ENCODE data around the gene CEP164.

DNA sequence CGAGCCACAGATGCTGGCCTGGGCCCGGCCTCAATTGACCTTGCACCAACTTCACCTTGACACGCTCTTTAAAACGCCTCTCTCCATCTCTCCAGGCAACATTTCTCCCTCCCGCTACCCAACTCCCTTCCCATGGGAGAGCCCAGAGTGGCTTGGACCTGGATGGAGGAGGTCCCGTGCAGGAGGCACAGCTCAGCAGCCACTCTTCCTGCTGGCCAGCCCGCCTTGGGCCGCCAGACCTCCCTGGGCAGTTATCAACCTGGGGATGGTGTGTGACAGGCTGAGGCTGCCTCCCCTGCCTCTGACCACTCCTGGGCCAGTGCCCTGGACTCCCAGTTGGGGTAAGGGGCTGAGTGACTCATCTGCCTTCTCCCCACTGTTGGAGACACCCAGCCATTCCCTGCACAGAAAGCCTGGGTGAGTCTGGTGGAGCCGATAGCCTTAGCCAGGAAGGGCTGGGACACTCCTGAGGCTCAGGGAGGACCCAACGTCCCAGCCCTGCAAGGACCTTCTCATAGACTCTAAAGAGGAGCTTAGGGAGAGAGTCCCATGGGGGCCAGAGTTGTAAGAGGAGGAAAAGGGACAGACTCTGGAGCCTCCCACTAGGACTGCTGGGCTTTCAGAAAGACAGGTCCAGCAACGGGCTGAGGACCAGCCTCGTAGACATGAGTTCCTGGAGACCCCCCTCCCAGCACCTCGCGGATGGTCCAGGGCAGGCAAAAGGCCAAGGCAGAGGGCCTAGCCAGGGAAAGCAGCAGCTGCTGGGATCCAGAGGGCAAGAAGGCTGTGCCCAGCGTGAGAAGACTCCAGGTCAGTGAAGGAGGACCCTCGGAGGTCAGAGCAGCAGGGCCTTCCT is 131.7 kb downstream of the CEP164 start:
- TF ChIP-seq, protein P1, sequence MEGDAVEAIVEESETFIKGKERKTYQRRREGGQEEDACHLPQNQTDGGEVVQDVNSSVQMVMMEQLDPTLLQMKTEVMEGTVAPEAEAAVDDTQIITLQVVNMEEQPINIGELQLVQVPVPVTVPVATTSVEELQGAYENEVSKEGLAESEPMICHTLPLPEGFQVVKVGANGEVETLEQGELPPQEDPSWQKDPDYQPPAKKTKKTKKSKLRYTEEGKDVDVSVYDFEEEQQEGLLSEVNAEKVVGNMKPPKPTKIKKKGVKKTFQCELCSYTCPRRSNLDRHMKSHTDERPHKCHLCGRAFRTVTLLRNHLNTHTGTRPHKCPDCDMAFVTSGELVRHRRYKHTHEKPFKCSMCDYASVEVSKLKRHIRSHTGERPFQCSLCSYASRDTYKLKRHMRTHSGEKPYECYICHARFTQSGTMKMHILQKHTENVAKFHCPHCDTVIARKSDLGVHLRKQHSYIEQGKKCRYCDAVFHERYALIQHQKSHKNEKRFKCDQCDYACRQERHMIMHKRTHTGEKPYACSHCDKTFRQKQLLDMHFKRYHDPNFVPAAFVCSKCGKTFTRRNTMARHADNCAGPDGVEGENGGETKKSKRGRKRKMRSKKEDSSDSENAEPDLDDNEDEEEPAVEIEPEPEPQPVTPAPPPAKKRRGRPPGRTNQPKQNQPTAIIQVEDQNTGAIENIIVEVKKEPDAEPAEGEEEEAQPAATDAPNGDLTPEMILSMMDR (IDR thresholded peaks at IDR 0.05) = no peak
- TF ChIP-seq POLR2AphosphoS5 (IDR thresholded peaks at IDR 0.05) (no peak), POLR2A (IDR thresholded peaks at IDR 0.05) (no peak)

Data from transverse colon (tissue), 4 donors.